HL-60/S4 treated with retinoic acid at 250 ng/mL for 4 days and 3 days (cell line): ENCODE data around the gene ICE1.
"Not testable (repeated sequence)": the region's sequence is repeated elsewhere in the genome, so short reads cannot be mapped to it uniquely, and the experiment has no call there.

ENCODE experiments used
- in situ Hi-C: fragments of 300-500 bp; cut with MboI; formaldehyde crosslinking; loops from 2 replicates; pipeline ENCODE4 v1.7.0; 2022; ENCODE audit warnings: low sequenced_read_pairs

ICE1 gene

GRCh38 chr5:5483880-5484598, 61.6 kb downstream of the ICE1 start:
- in situ Hi-C loops = no loop called here

GRCh38 chr5:5486122-5486521, 63.6 kb downstream of the ICE1 start:
- in situ Hi-C loops = no loop called here

- in situ Hi-C loops = no loop called here
Observed at GRCh38 chr5:5487585-5488360, 65.3 kb downstream of the ICE1 start.

- in situ Hi-C loops = no loop called here
Observed at GRCh38 chr5:5490774-5491347, 68.4 kb downstream of the ICE1 start.

GRCh38 chr5:5492087-5492933, 69.8 kb downstream of the ICE1 start:
- in situ Hi-C loops = no loop called here

GRCh38 chr5:5492934-5493271, 70.4 kb downstream of the ICE1 start:
- in situ Hi-C loops = not testable (repeated sequence)

- in situ Hi-C loops = no loop called here
Observed at GRCh38 chr5:5494489-5495402, 72.3 kb downstream of the ICE1 start.

- in situ Hi-C loops = no loop called here
Observed at GRCh38 chr5:5497152-5497788, 74.8 kb downstream of the ICE1 start.

GRCh38 chr5:5499442-5499841, 77.0 kb downstream of the ICE1 start:
- in situ Hi-C loops = no loop called here

- in situ Hi-C loops = no loop called here
Observed at GRCh38 chr5:5504325-5504724, 81.8 kb downstream of the ICE1 start.

GRCh38 chr5:5505815-5506214, 83.3 kb downstream of the ICE1 start:
- in situ Hi-C loops = no loop called here

GRCh38 chr5:5508391-5508790, 85.9 kb downstream of the ICE1 start:
- in situ Hi-C loops = no loop called here

- in situ Hi-C loops = no loop called here
Observed at GRCh38 chr5:5511904-5512416, 89.5 kb downstream of the ICE1 start.

GRCh38 chr5:5512543-5512942, 90.1 kb downstream of the ICE1 start:
- in situ Hi-C loops = no loop called here

- in situ Hi-C loops = not testable (repeated sequence)
Observed at GRCh38 chr5:5520622-5521021, 98.1 kb downstream of the ICE1 start.

- in situ Hi-C loops = no loop called here
Observed at GRCh38 chr5:5521029-5521428, 98.6 kb downstream of the ICE1 start.

GRCh38 chr5:5521478-5521877, 99.0 kb downstream of the ICE1 start:
- in situ Hi-C loops = no loop called here

- in situ Hi-C loops = no loop called here
Observed at GRCh38 chr5:5522336-5522735, 99.9 kb downstream of the ICE1 start.

- in situ Hi-C loops = no loop called here
Observed at GRCh38 chr5:5523066-5523505, 100.6 kb downstream of the ICE1 start.
